HG03521 (cell line): ENCODE results near the gene FAM163B.

Experiments
- ATAC-seq: cut with Tn5 transposase; IDR thresholded peaks from one replicate; pipeline ENCODE4 v1.9.1; 2021; ENCODE audit warnings: mild to moderate bottlenecking, moderate library complexity; ENCODE audit not compliant: unreplicated experiment

Gene FAM163B

GRCh38 chr9:133616643-133617405, 7.6 kb upstream of the FAM163B start:
- ATAC-seq, result no peak

GRCh38 chr9:133615606-133616188, 6.5 kb upstream of the FAM163B start:
- ATAC-seq, result no peak

- ATAC-seq, result no peak
Observed at GRCh38 chr9:133615186-133615585, 6.0 kb upstream of the FAM163B start.

- no peak for ATAC-seq
Observed at GRCh38 chr9:133614678-133615077, 5.5 kb upstream of the FAM163B start.

- ATAC-seq, result no peak
Observed at GRCh38 chr9:133614056-133614455, 4.9 kb upstream of the FAM163B start.

GRCh38 chr9:133613432-133613831, 4.2 kb upstream of the FAM163B start:
- no peak for ATAC-seq

GRCh38 chr9:133612816-133613215, 3.6 kb upstream of the FAM163B start:
- no peak for ATAC-seq

GRCh38 chr9:133612051-133612450, 2.9 kb upstream of the FAM163B start:
- no peak for ATAC-seq

GRCh38 chr9:133610845-133611244, 1.7 kb upstream of the FAM163B start:
- no peak for ATAC-seq

- no peak for ATAC-seq
Observed at GRCh38 chr9:133608889-133609288, 300 bp downstream of the FAM163B start.

GRCh38 chr9:133608382-133608781, 807 bp downstream of the FAM163B start:
- no peak for ATAC-seq

- no peak for ATAC-seq
Observed at GRCh38 chr9:133607976-133608375, 1.2 kb downstream of the FAM163B start.

GRCh38 chr9:133607381-133607780, 1.8 kb downstream of the FAM163B start:
- ATAC-seq, result no peak

GRCh38 chr9:133606708-133607025, 2.5 kb downstream of the FAM163B start:
- no peak for ATAC-seq

- no peak for ATAC-seq
Observed at GRCh38 chr9:133605856-133606707, 3.1 kb downstream of the FAM163B start.

- ATAC-seq, result no peak
Observed at GRCh38 chr9:133605446-133605845, 3.7 kb downstream of the FAM163B start.

- ATAC-seq, result no peak
Observed at GRCh38 chr9:133604856-133605255, 4.3 kb downstream of the FAM163B start.

- ATAC-seq, result no peak
Observed at GRCh38 chr9:133604214-133604613, 5.0 kb downstream of the FAM163B start.

GRCh38 chr9:133603135-133603927, 5.9 kb downstream of the FAM163B start:
- ATAC-seq, result no peak

- no peak for ATAC-seq
Observed at GRCh38 chr9:133602277-133602676, 6.9 kb downstream of the FAM163B start.

GRCh38 chr9:133601746-133602145, 7.4 kb downstream of the FAM163B start:
- no peak for ATAC-seq
